Measurements from ENCODE around the gene DENND2A. TPM values are rescaled to one million over a fixed set of nuclear protein-coding genes. Genes with fewer than 3 reads are reported as not detected.

DENND2A gene
- total RNA-seq, 1 experiment from 2014 or later, result 7.3 TPM

- H2BK15ac ChIP-seq (ENCODE audit: low read depth, low read length), result no peak overlapping the region
- Mint-ChIP-seq H3K4me1 (peaks cover 14% of the 10 kb centered on the region in 2 experiments), H3K9me3 (no peaks in the 10 kb centered on the region), H3K27me3 (ENCODE audit: low read depth) (no peaks in the 10 kb centered on the region), H3K4me3 (no peak overlapping the region), H3K27ac (peak overlapping the region in 2 of 3 experiments; percentile 63 to 67; a peak in 4 of 7 replicates), H3K36me3 (ENCODE audit: insufficient read depth in 1 of 3, low read depth in 3 of 3) (peaks cover 4 to 9% (median 5%) of the 10 kb centered on the region in 3 experiments; a peak in 5 of 7 replicates)
- no peaks in the 10 kb centered on the region for H3K79me1 ChIP-seq (ENCODE audit: insufficient read depth, low read depth, low read length, poor library complexity, severe bottlenecking)
- no peak overlapping the region for H3T11ph ChIP-seq (ENCODE audit: low read length)
- no peak overlapping the region for H4K5ac ChIP-seq (ENCODE audit: insufficient read length, low read depth, low read length)
- H3K14ac ChIP-seq (ENCODE audit: insufficient read depth, low read length), result no peak overlapping the region
- H3K4me1 ChIP-seq (ENCODE audit: insufficient read depth, low read length), result peaks cover 3% of the 10 kb centered on the region; the same call in 1 of the 2 replicates
- H3K4ac ChIP-seq (ENCODE audit: low read depth, low read length), result no peak overlapping the region; the same call in 1 of the 2 replicates
- no peak overlapping the region for H2BK120ac ChIP-seq (ENCODE audit: low read depth, low read length, poor library complexity, severe bottlenecking)
- no peak overlapping the region for H4K91ac ChIP-seq (ENCODE audit: insufficient read length, low read depth, low read length)
- H4K8ac ChIP-seq (replicated peaks; ENCODE audit: insufficient read length, low read depth, low read length), result no peak overlapping the region
- no peak overlapping the region for H3K27ac ChIP-seq (ENCODE audit: insufficient read length, low read depth, low read length)
- no peak overlapping the region for H2BK12ac ChIP-seq (ENCODE audit: insufficient read length, low read depth, low read length)
- no CpG with 5 or more reads among the region's 9 CpGs for WGBS (ENCODE audit: extremely low coverage, insufficient read length, low lambda C conversion rate)
- no peak overlapping the region for H2BK20ac ChIP-seq (ENCODE audit: low read depth, low read length, poor library complexity, severe bottlenecking)
- H3K9ac ChIP-seq (ENCODE audit: extremely low read depth, insufficient read length, low read length), result no peak overlapping the region
- H2AK5ac ChIP-seq (ENCODE audit: insufficient read length, low read length), result no peak overlapping the region
- no peak overlapping the region for H3K18ac ChIP-seq (ENCODE audit: insufficient read length, low read depth, low read length)
- DNase-seq, result no peak
- no peaks in the 10 kb centered on the region for H3K23me2 ChIP-seq (ENCODE audit: insufficient read length, low read depth, low read length, poor library complexity, severe bottlenecking)
- no peak for TF ChIP-seq CTCF (conservative IDR thresholded peaks at IDR 0.05)
- H3K56ac ChIP-seq (ENCODE audit: insufficient read length, low read depth, low read length), result no peak overlapping the region
- H2AFZ ChIP-seq (ENCODE audit: low read length), result no peak overlapping the region
- H2BK5ac ChIP-seq (ENCODE audit: insufficient read length, low read length), result no peak overlapping the region
- H4K20me1 ChIP-seq (ENCODE audit: control insufficient read depth, insufficient read depth, insufficient read length), result no peaks in the 10 kb centered on the region
- H3K9me3 ChIP-seq (ENCODE audit: control insufficient read depth, low read depth, low read length), result no peaks in the 10 kb centered on the region
- H3K27me3 ChIP-seq (ENCODE audit: insufficient read depth, low read length), result no peaks in the 10 kb centered on the region
- no peak overlapping the region for H3K4me2 ChIP-seq (ENCODE audit: insufficient read depth, insufficient read length, low read length)
- H3K79me2 ChIP-seq (ENCODE audit: insufficient read depth, low read length), result no peaks in the 10 kb centered on the region
- no peak overlapping the region for H3K23ac ChIP-seq (ENCODE audit: insufficient read length, low read depth, low read length)
These were observed 81.2 kb downstream of the DENND2A start for GRCh38 chr7:140559410-140559809.
